Adrenal gland (tissue), 12 donors: ENCODE measurements around the gene PRKD1. TPM values are rescaled to one million over a fixed set of nuclear protein-coding genes. Genes with fewer than 3 reads are reported as not detected.

Experiments used
- DNase-seq, 7 donors: peaks; one replicate each; pipeline ENCODE4 v3.0.0-alpha.2; 2019 to 2020
- H3K27ac ChIP-seq, 5 donors: fragments of 200-600 bp; sonication (generic) in 4 of 5; 1 replicate in 3 of 5; 2 replicates in 2 of 5; pipeline versions ENCODE4 v1.5.1 to v1.8.0; 2016 to 2020; ENCODE audit warnings: mild to moderate bottlenecking in 1 of 5
- H3K27me3 ChIP-seq: fragments of 200-600 bp; 2 replicates; pipeline ENCODE4 v1.8.0; 2021
- H3K36me3 ChIP-seq, 2 donors: fragments of 200-600 bp; replicated peaks in 1 of 2; 1 replicate in 1 of 2; 2 replicates in 1 of 2; pipeline versions ENCODE4 v1.5.1 to v1.8.0; 2018 to 2022
- H3K4me1 ChIP-seq, 2 donors: fragments of 200-600 bp; replicated peaks in 1 of 2; 1 replicate in 1 of 2; 2 replicates in 1 of 2; pipeline versions ENCODE4 v1.5.1 to v1.8.0; 2018 to 2021
- H3K4me3 ChIP-seq, 4 donors: fragments of 200-600 bp; sonication (generic) in 3 of 4; one replicate each; pipeline ENCODE4 v1.5.1; 2016 to 2018
- H3K9me3 ChIP-seq, 3 donors: fragments of 200-600 bp; sonication (generic) in 1 of 3; replicated peaks in 1 of 3; 1 replicate in 2 of 3; 2 replicates in 1 of 3; pipeline versions ENCODE4 v1.5.1 to v1.8.0; 2016 to 2021
- POLR2A ChIP-seq, 2 donors: fragments of 450-650 bp; IDR thresholded peaks; one replicate each; pipeline ENCODE4 v1.6.1; 2017; ENCODE audit warnings: antibody characterized with exemption in 2 of 2, mild to moderate bottlenecking in 2 of 2, moderate library complexity in 1 of 2
- WGBS, 4 donors: extraction: QIAGEN DNeasy Blood & Tissue Kit in 2 of 4; methylation state at CpG; one replicate each; pipeline versions ENCODE4 v1.1.5 to v1.1.7; 2013 to 2017; 5-methylcytosine and 5-hydroxymethylcytosine counted together
- intact Hi-C, 2 donors: fragments of 100-400 bp; cut with DNase I; formaldehyde crosslinking; loops; one replicate each; pipeline versions ENCODE4 v1.14.1 to v1.15.0; 2022 to 2023
- polyA plus RNA-seq, 3 donors: library from polyadenylated mRNA; stranded (reverse); fragments of 200-250 nt in 2 of 3; fragments of 350-450 nt in 1 of 3; fragmentation: Illumina TruSeq in 1 of 3; extraction: RNeasy Lipid Tissue Mini Kit (QIAGEN cat#74804) in 1 of 3; gene quantifications; one replicate each; pipeline ENCODE4 v1.2.3, GENCODE V29; 2013 to 2014
- total RNA-seq, 9 donors: library from RNA; depleted of rRNA in 4 of 9; stranded (reverse); fragments of >200 nt in 4 of 9; fragments of 120-200 nt in 1 of 9; fragmentation: NEBNext Ultra II Directional in 1 of 9; extraction: Animal tissue kit (Norgen Biotek cat#: 25700) in 1 of 9; gene quantifications; one replicate each; pipeline versions ENCODE4 v1.1.0 to v1.2.4, GENCODE V29; 2013 to 2023
- TF ChIP-seq, protein P1 (sequence below), 6 experiments: fragments of 450-650 bp in 4 of 6; fragments of 200-600 bp in 2 of 6; sonication (generic) in 1 of 6; IDR thresholded peaks; 1 replicate in 5 of 6; 2 replicates in 1 of 6; pipeline versions ENCODE4 v1.5.1 to v1.8.0; 2016 to 2021; ENCODE audit warnings: antibody characterized with exemption in 6 of 6, mild to moderate bottlenecking in 2 of 6, moderate library complexity in 1 of 6
- donor health status: healthy with polysubstance abuse.
- donor health status: Bipolar disorder and iron deficiency.
- donor health status: DM: yes; HTN: yes; CAD: no.
- donor health status: DM: no; HTN: no; CAD: no.
- donor health status: DM: no; HTN: no; CAD: no.
- donor health status: DM: yes; HTN: yes; CAD: no.

Gene PRKD1
- total and polyA plus RNA-seq, 12 donors = 6.9 to 30.1 (median 22.0) TPM

GRCh38 chr14:29829851-29830250, 97.8 kb downstream of the PRKD1 start:
- Histone ChIP-seq H3K27ac (no peak overlapping the region), H3K27me3 (no peaks in the 10 kb centered on the region), H3K36me3 (no peaks in the 10 kb centered on the region), H3K4me3 (no peak overlapping the region), H3K4me1 (peaks cover 0 to 6% of the 10 kb centered on the region in 2 donors), H3K9me3 (peaks cover 0 to 5% (median 0%) of the 10 kb centered on the region in 3 donors)
- TF ChIP-seq, protein P1, sequence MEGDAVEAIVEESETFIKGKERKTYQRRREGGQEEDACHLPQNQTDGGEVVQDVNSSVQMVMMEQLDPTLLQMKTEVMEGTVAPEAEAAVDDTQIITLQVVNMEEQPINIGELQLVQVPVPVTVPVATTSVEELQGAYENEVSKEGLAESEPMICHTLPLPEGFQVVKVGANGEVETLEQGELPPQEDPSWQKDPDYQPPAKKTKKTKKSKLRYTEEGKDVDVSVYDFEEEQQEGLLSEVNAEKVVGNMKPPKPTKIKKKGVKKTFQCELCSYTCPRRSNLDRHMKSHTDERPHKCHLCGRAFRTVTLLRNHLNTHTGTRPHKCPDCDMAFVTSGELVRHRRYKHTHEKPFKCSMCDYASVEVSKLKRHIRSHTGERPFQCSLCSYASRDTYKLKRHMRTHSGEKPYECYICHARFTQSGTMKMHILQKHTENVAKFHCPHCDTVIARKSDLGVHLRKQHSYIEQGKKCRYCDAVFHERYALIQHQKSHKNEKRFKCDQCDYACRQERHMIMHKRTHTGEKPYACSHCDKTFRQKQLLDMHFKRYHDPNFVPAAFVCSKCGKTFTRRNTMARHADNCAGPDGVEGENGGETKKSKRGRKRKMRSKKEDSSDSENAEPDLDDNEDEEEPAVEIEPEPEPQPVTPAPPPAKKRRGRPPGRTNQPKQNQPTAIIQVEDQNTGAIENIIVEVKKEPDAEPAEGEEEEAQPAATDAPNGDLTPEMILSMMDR (IDR thresholded peaks at IDR 0.05) = no peak
- TF ChIP-seq POLR2A (IDR thresholded peaks at IDR 0.05) = no peak
- DNase-seq = no peak
- WGBS, 4 donors = 84 to 92% (median 87%) methylated on average over 2 of the region's 2 CpGs
- intact Hi-C loops = no loop called here

DNA sequence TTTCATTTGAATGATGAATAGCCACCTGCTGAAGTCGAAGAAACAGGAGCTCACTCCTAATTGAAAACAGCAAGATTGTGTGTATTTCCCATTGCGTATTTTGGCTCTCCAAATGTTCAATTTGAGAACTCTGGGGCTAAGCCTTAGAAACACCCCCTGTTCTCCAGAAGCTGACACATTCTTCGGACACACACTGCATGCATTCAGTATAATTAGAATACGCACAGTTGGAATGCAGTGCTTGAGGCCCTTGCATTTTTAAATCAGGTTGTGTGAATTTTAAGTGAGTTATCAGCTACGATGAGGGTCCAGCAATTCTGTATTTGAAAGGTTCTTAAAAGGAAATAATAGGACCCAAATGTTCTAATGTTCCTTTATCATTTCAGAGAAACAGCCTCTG, 103.8 kb downstream of the PRKD1 start:
- intact Hi-C loops = no loop called here
- no peaks in the 10 kb centered on the region for H3K36me3 ChIP-seq
- DNase-seq = no peak
- peaks cover 0 to 19% of the 10 kb centered on the region in 2 donors for H3K4me1 ChIP-seq
- TF ChIP-seq, protein P1 (IDR thresholded peaks at IDR 0.05) = no peak
- TF ChIP-seq POLR2A (IDR thresholded peaks at IDR 0.05) = no peak
- H3K4me3 ChIP-seq = no peak overlapping the region
- WGBS, 4 donors = 87 to 90% (median 88%) methylated on average over 5 of the region's 5 CpGs
- H3K27me3 ChIP-seq = no peaks in the 10 kb centered on the region
- no peaks in the 10 kb centered on the region for H3K9me3 ChIP-seq
- H3K27ac ChIP-seq = no peak overlapping the region

GRCh38 chr14:29822430-29822709, 105.3 kb downstream of the PRKD1 start:
- Histone ChIP-seq H3K27ac (no peak overlapping the region), H3K4me1 (peaks cover 0 to 23% of the 10 kb centered on the region in 2 donors), H3K4me3 (no peak overlapping the region), H3K27me3 (no peaks in the 10 kb centered on the region), H3K36me3 (no peaks in the 10 kb centered on the region), H3K9me3 (no peaks in the 10 kb centered on the region)
- no peak for DNase-seq
- TF ChIP-seq POLR2A (IDR thresholded peaks at IDR 0.05) = no peak
- TF ChIP-seq, protein P1 (IDR thresholded peaks at IDR 0.05) = no peak
- intact Hi-C loops = no loop called here

DNA sequence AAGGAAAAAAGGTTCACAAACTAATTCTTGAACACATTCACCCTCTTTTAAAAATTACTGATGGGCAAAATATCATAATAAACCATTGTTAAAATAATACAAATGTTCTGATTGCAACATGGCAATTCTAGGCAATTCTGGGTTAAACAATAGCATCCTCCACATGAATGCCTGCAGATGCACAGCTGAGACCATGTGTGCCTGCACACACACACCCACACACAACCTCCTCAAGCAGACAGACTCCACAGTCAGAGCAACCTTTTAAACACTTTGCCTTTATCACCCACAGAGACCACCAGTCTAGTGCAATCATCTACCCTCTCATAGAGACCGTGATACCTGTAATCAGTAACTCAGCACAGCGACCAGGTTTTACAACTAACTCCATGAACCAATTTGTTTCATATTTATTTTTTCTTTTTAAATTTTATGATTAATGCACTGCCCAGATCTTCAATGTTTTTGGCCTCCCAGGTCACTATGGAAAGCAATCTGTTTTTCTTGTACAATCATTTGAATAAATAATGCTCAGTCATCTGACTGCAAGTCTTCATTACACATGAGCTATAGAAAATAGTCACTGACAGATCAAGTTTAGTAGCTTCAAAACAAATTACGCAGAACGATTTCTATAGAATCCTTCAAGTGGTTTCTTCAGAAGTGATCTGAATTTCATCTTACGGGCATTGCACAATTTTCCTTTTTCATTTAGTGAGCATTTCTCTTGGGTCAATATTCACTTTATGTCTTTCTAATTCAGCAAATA, 105.8 kb downstream of the PRKD1 start:
- H3K27me3 ChIP-seq = no peaks in the 10 kb centered on the region
- intact Hi-C loops = no loop called here
- H3K4me3 ChIP-seq = no peak overlapping the region
- no peak for DNase-seq
- TF ChIP-seq, protein P1 (IDR thresholded peaks at IDR 0.05) = no peak
- no peak for TF ChIP-seq POLR2A (IDR thresholded peaks at IDR 0.05)
- peaks cover 0 to 21% of the 10 kb centered on the region in 2 donors for H3K4me1 ChIP-seq
- 79 to 85% (median 82%) methylated on average over 5 of the region's 5 CpGs for WGBS, 4 donors
- no peak overlapping the region for H3K27ac ChIP-seq
- no peaks in the 10 kb centered on the region for H3K36me3 ChIP-seq
- no peaks in the 10 kb centered on the region for H3K9me3 ChIP-seq
